HG03066 (cell line): ENCODE measurements around the gene SP140L.
"Not testable (repeated sequence)": the region's sequence is repeated elsewhere in the genome, so short reads cannot be mapped to it uniquely, and the experiment has no call there.

ENCODE experiments used
- ATAC-seq: cut with Tn5 transposase; IDR thresholded peaks from one replicate; pipeline ENCODE4 v1.9.1; 2021; ENCODE audit warnings: low read depth; ENCODE audit not compliant: unreplicated experiment

Gene SP140L

GRCh38 chr2:230322561-230323384, 4.2 kb upstream of the SP140L start:
- ATAC-seq = no peak

- ATAC-seq = no peak
These were observed 3.4 kb upstream of the SP140L start for GRCh38 chr2:230323385-230324106.

GRCh38 chr2:230324503-230324902, 2.5 kb upstream of the SP140L start:
- ATAC-seq = no peak

GRCh38 chr2:230325316-230326243, 1.4 kb upstream of the SP140L start:
- ATAC-seq = no peak

- ATAC-seq = peak; percentile 59
These were observed 593 bp downstream of the SP140L start for GRCh38 chr2:230327418-230328154.

GRCh38 chr2:230328155-230328458, 1.1 kb downstream of the SP140L start:
- ATAC-seq = no peak

- ATAC-seq = no peak
These were observed 3.1 kb downstream of the SP140L start for GRCh38 chr2:230329946-230330605.

GRCh38 chr2:230330725-230331124, 3.7 kb downstream of the SP140L start:
- ATAC-seq = no peak

- no peak for ATAC-seq
These were observed 8.5 kb downstream of the SP140L start for GRCh38 chr2:230335461-230335863.

- ATAC-seq = no peak
These were observed 9.0 kb downstream of the SP140L start for GRCh38 chr2:230335864-230336506.

GRCh38 chr2:230341936-230342528, 15.0 kb downstream of the SP140L start:
- ATAC-seq = not testable (repeated sequence)

GRCh38 chr2:230343041-230343624, 16.1 kb downstream of the SP140L start:
- ATAC-seq = not testable (repeated sequence)

GRCh38 chr2:230343747-230344146, 16.8 kb downstream of the SP140L start:
- ATAC-seq = no peak

- ATAC-seq = no peak
These were observed 19.5 kb downstream of the SP140L start for GRCh38 chr2:230346465-230346864.

- ATAC-seq = no peak
These were observed 20.0 kb downstream of the SP140L start for GRCh38 chr2:230346921-230347533.

- no peak for ATAC-seq
These were observed 20.8 kb downstream of the SP140L start for GRCh38 chr2:230347659-230348305.

- no peak for ATAC-seq
These were observed 21.8 kb downstream of the SP140L start for GRCh38 chr2:230348787-230349186.

GRCh38 chr2:230356084-230356483, 29.1 kb downstream of the SP140L start:
- ATAC-seq = no peak
